A549 (cell line): ENCODE data around the gene CIB4.

Source experiments
- CHD2 ChIP-seq: fragments of 150-350 bp; IDR thresholded peaks from 2 replicates; pipeline ENCODE4 v1.6.1; 2014; ENCODE audit warnings: low read length; ENCODE audit not compliant: partially characterized antibody
- ESRRA ChIP-seq: fragments of 150-350 bp; IDR thresholded peaks from 2 replicates; pipeline ENCODE4 v1.6.1; 2014; ENCODE audit warnings: mild to moderate bottlenecking, low read length, borderline replicate concordance
- POLR2A ChIP-seq: IDR thresholded peaks from 2 replicates; pipeline ENCODE4 v1.6.1; 2012; ENCODE audit warnings: mild to moderate bottlenecking, low read length
- RFX5 ChIP-seq: fragments of 450-650 bp; IDR thresholded peaks from 2 replicates; pipeline ENCODE4 v1.7.1; 2014; ENCODE audit warnings: antibody characterized with exemption, mild to moderate bottlenecking, moderate library complexity
- TF ChIP-seq, protein P1 (sequence below): fragments of >200 bp; sonication (Bioruptor Twin); formaldehyde crosslinking; IDR thresholded peaks from 3 replicates; pipeline ENCODE4 v1.5.1; 2016

- no peak for TF ChIP-seq RFX5
- no peak for TF ChIP-seq POLR2A
- no peak for TF ChIP-seq ESRRA
- no peak for TF ChIP-seq CHD2
- TF ChIP-seq, protein P1, sequence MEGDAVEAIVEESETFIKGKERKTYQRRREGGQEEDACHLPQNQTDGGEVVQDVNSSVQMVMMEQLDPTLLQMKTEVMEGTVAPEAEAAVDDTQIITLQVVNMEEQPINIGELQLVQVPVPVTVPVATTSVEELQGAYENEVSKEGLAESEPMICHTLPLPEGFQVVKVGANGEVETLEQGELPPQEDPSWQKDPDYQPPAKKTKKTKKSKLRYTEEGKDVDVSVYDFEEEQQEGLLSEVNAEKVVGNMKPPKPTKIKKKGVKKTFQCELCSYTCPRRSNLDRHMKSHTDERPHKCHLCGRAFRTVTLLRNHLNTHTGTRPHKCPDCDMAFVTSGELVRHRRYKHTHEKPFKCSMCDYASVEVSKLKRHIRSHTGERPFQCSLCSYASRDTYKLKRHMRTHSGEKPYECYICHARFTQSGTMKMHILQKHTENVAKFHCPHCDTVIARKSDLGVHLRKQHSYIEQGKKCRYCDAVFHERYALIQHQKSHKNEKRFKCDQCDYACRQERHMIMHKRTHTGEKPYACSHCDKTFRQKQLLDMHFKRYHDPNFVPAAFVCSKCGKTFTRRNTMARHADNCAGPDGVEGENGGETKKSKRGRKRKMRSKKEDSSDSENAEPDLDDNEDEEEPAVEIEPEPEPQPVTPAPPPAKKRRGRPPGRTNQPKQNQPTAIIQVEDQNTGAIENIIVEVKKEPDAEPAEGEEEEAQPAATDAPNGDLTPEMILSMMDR, result no peak
Observed at GRCh38 chr2:26564121-26564644, 77.0 kb downstream of the CIB4 start.
